Motor neuron (in vitro differentiated cells): ENCODE results near the gene MINDY3. TPM values are rescaled to one million over a fixed set of nuclear protein-coding genes. Genes with fewer than 3 reads are reported as not detected.
A peak's percentile ranks its signal among the peaks of the same experiment; 100 is the strongest.

Experiments used
- ATAC-seq, 8 experiments: fragments of 200-7000 bp; cut with Tn5 transposase; replicated peaks in 6 of 8; 2 replicates each; pipeline ENCODE4 v1.8.0; 2021; ENCODE audit warnings: mild to moderate bottlenecking in 8 of 8, moderate library complexity in 8 of 8
- H3K27ac ChIP-seq, 2 donors: fragments of 250-450 bp; sonication (Bioruptor Pico); 2 replicates each; pipeline ENCODE4 v1.9.0; 2021; ENCODE audit warnings: antibody characterized with exemption in 2 of 2, mild to moderate bottlenecking in 2 of 2, moderate library complexity in 1 of 2
- H3K4me1 ChIP-seq, 2 donors: fragments of 250-450 bp; sonication (Bioruptor Pico); replicated peaks in 1 of 2; 2 replicates each; pipeline ENCODE4 v1.6.1; 2021; ENCODE audit warnings: antibody characterized with exemption in 2 of 2, mild to moderate bottlenecking in 2 of 2, moderate library complexity in 1 of 2
- H3K4me3 ChIP-seq, 5 donors: fragments of 250-450 bp; sonication (Bioruptor Pico); 2 replicates each; pipeline ENCODE4 v1.9.0; 2021; ENCODE audit warnings: antibody characterized with exemption in 5 of 5, mild to moderate bottlenecking in 5 of 5, moderate library complexity in 4 of 5
- WGBS, 10 experiments: fragments of 450-650 bp; shearing (Covaris generic); methylation state at CpG; one replicate each; pipeline ENCODE4 v1.0.0; 2022; 5-methylcytosine and 5-hydroxymethylcytosine counted together
- in situ Hi-C, 9 experiments: fragments of 400-800 bp; cut with MboI; loops; one replicate each; pipeline ENCODE4 v1.15.0; 2021; ENCODE audit warnings: low sequenced_read_pairs in 9 of 9, low pct_unique_long_range_greater_than_20kb in 2 of 9; ENCODE audit not compliant: unreplicated experiment in 9 of 9
- total RNA-seq, 8 experiments: library from RNA; unstranded; fragments of 300-600 nt; gene quantifications; 2 replicates each; pipeline versions ENCODE4 v1.2.3 to v1.2.4, GENCODE V29; 2022

The MINDY3 gene
- total RNA-seq, 8 experiments from 2014 or later = 29.1 to 63.4 (median 44.9) TPM

DNA sequence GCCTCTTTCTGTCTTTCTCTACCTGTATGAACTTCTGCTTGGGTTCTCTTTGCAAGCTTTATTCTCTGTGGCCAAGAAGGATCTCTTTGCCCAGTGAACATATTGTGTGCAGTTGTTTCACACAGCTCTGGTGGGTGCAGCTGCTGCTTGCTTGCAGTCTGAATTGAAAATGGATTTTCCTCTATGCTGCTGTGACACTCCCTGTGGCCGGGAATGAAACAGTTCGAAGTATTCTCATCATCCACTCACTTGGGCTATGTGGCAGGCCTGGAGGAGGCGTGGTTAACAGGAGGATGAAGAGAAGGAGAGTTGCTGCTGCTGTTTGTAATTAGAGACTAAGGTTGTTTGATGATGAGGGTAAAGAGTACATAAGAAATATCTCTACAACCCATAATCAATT lies 112.2 kb downstream of the MINDY3 start:
- peak; percentile 38 to 94 (median 77) for ATAC-seq
- Histone ChIP-seq H3K4me1 (peaks cover 0 to 5% of the 10 kb centered on the region in 2 donors), H3K27ac (no peak overlapping the region), H3K4me3 (no peak overlapping the region)
- WGBS, 10 experiments = 0 to 50% (median 13%) methylated on average over 1 to 3 of the region's 3 CpGs; no CpG with 5 or more reads in 3 of the 10 experiments
- in situ Hi-C loops = no loop called here

DNA sequence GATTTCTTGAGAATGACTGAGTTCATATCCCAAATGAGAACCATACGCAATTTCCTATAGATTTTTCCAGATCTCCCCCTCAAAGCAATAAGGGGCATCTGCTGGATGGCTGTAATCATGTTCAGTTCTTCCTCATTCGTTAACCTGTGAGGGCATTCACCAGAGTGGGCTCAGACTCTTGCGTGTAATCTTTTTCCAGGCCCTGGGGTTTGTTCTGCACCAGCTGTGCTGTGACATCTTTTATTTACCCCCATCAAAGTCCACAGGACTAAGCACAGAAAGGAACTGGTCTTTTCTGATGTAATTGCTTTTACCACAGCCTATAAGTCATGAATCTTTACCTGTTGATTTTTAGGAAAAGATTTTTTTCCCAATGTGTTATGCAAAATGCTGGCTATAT lies 112.7 kb downstream of the MINDY3 start:
- Histone ChIP-seq H3K4me3 (no peak overlapping the region), H3K27ac (no peak overlapping the region), H3K4me1 (peaks cover 0 to 5% of the 10 kb centered on the region in 2 donors)
- 20 to 100% (median 73%) methylated on average over 1 to 3 of the region's 3 CpGs; no CpG with 5 or more reads in 2 of the 10 experiments for WGBS, 10 experiments
- ATAC-seq = peak in 1 of 8 experiments; percentile 57
- in situ Hi-C loops = no loop called here

DNA sequence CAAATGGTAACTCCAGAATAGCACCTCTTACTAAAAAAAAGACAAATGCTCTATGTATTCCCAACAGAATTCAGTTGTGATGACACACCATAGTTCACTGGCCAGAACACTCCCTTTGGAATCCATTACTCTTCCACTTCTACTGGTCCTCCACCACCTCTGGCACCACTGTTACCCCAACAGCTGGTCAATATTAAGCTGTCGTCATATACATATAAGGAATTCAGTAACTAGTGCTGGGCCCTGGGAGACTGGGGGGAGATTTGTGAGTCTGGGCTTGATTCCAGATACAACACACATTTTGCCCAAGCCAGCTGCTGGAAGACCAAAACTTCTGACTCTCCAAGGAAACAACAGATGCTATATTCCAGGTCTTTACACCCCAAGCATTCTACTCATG lies 114.6 kb downstream of the MINDY3 start:
- Histone ChIP-seq H3K4me3 (no peak overlapping the region), H3K27ac (no peak overlapping the region), H3K4me1 (peaks cover 0 to 5% of the 10 kb centered on the region in 2 donors)
- ATAC-seq = peak in 1 of 8 experiments; percentile 16
- in situ Hi-C loops = no loop called here
- 33 to 100% (median 63%) methylated on average over 1 of the region's 1 CpG; no CpG with 5 or more reads in 6 of the 10 experiments for WGBS, 10 experiments

DNA sequence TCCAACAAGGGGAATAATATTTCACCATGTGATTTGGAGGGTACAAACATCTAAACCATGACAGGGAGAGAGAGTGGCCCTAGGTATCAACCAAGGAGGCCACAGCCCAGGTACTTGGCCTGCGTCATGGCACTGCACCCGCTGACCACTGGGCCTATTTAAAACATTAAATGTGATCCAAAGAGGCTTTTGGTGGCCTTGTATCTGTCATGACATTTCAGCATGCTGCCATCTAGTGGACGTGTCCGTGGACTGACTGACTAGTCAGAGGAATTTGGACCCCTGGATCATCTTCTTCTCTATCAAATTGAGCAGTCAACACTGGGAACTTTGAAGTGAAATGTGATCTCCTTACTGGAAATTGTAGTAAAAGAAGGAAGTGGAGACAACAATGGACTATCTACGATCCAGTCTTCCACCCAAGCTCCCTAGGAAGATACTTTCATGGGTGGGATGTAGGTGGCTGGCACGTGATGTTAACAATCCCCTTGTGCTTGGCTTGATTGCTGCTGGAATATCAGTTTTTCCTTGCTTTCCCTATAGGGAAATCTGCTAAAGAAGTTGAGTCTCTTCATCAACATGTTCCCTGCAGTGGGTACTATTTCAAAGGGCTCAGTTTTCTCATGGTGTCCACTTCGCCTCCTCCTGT lies 116.0 kb downstream of the MINDY3 start:
- Histone ChIP-seq H3K27ac (no peak overlapping the region), H3K4me1 (peaks cover 0 to 5% of the 10 kb centered on the region in 2 donors), H3K4me3 (no peak overlapping the region)
- in situ Hi-C loops = no loop called here
- WGBS, 10 experiments = 7 to 53% (median 35%) methylated on average over 2 to 7 of the region's 7 CpGs; no CpG with 5 or more reads in 2 of the 10 experiments
- ATAC-seq = peak in 3 of 8 experiments; percentile 65 to 76 (median 74)

DNA sequence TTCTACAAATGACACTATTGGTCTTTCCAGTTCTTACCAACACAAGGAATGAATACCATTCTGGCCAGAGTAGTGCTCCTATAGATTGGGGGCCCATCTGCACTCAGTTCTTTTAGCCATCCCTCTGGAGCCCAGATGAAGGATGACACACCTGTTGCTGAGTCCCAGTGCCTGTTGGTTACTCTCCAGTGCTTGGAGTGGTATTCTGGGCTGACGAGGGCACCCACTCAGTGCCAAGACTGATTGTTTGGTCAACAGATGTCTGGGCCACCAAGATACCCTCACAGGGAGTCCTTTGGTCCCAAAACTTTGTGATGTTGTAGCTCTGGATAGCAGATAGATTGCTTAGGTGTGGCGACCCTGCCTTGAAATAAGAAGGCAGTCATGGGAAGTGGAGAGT lies 116.9 kb downstream of the MINDY3 start:
- peaks cover 0 to 5% of the 10 kb centered on the region in 2 donors for H3K4me1 ChIP-seq
- in situ Hi-C loops = no loop called here
- ATAC-seq = no peak
- no peak overlapping the region for H3K4me3 ChIP-seq
- H3K27ac ChIP-seq = no peak overlapping the region
- WGBS, 10 experiments = 17 to 83% (median 65%) methylated on average over 1 to 2 of the region's 2 CpGs; no CpG with 5 or more reads in 4 of the 10 experiments

DNA sequence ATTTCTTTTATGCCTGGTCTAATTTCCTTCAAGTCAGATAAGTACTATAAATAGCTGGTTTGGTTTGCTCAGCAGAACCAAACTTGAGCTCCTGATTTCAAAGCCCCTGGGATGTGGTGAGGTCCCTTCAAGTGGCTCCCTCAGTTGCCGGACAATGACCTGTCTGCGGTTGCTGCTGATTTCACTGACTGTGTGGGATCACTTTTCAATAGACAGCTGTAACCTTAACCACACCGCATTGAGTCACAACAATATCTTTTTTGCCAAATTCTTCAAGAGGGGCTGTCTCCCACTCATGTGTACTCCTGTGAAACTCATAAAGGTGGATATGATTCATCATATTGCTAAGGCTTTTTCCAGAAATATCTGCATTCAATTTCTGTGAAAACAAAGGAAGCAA lies 117.5 kb downstream of the MINDY3 start:
- no peak overlapping the region for H3K4me3 ChIP-seq
- WGBS, 10 experiments = 47 to 100% (median 93%) methylated on average over 2 to 3 of the region's 3 CpGs; no CpG with 5 or more reads in 2 of the 10 experiments
- H3K4me1 ChIP-seq = no peaks in the 10 kb centered on the region
- ATAC-seq = no peak
- in situ Hi-C loops = no loop called here
- H3K27ac ChIP-seq = no peak overlapping the region

DNA sequence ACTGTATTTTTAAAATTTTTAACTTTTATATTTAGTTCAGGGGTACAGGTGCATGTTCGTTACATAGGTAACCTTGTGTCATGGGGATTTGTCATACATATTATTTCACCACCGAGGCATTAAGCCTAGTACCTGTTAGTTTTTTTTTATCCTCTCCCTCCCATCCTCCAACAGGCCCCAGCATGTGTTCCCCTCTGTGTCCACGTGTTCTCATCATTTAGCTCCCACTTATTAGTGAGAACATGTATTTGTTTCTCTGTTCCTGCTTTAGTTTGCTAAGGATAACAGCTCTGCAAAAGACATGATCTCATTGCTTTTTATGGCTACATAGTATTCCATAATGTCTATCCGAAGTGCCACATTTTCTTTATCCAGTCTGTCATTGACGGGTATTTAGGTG lies 118.2 kb downstream of the MINDY3 start:
- WGBS, 10 experiments = 19 to 81% (median 54%) methylated on average over 2 to 4 of the region's 5 CpGs
- in situ Hi-C loops = no loop called here
- no peak for ATAC-seq
- Histone ChIP-seq H3K27ac (no peak overlapping the region), H3K4me3 (no peak overlapping the region), H3K4me1 (no peaks in the 10 kb centered on the region)

DNA sequence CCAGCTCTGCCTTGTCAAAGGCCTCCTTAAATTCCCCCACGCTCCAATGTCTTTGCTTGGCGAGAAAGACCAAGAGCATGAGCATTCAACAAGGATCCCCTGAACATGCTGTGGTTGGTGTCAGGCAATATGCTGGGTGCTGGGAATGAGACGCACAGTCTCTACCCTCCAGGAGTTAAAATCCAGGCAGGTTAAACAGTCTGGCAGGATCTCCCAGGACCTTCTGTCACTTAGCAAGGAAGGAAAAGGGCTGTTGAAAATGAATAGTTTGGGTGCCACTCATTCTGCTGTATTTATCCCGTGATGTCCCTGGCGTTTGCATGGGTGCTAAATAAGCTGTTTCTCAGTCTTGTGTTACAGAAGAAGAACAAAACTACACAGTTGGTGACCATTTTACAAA lies 118.7 kb downstream of the MINDY3 start:
- WGBS, 10 experiments = 65 to 93% (median 88%) methylated on average over 2 to 5 of the region's 5 CpGs
- Histone ChIP-seq H3K27ac (no peak overlapping the region), H3K4me1 (no peaks in the 10 kb centered on the region), H3K4me3 (no peak overlapping the region)
- no peak for ATAC-seq
- in situ Hi-C loops = no loop called here

DNA sequence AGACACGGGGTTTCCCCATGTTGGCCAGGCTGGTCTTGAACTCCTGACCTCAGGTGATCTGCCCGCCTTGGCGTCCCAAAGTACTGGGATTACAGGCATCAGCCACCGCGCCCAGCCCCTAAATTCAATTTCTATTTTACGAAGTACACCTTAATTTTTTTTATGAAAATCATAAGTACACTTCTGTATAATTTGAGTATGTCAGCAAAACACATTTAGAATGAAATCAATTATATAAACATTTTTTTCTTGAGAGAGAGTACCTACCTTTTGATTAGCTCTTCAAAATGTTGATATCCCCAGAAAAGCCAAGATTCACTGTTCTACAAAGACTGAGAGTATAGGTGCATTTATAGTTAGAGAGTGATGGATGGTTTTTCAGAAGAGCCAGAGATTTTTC lies 120.0 kb downstream of the MINDY3 start:
- 64 to 100% (median 86%) methylated on average over 2 to 6 of the region's 6 CpGs for WGBS, 10 experiments
- in situ Hi-C loops = no loop called here

DNA sequence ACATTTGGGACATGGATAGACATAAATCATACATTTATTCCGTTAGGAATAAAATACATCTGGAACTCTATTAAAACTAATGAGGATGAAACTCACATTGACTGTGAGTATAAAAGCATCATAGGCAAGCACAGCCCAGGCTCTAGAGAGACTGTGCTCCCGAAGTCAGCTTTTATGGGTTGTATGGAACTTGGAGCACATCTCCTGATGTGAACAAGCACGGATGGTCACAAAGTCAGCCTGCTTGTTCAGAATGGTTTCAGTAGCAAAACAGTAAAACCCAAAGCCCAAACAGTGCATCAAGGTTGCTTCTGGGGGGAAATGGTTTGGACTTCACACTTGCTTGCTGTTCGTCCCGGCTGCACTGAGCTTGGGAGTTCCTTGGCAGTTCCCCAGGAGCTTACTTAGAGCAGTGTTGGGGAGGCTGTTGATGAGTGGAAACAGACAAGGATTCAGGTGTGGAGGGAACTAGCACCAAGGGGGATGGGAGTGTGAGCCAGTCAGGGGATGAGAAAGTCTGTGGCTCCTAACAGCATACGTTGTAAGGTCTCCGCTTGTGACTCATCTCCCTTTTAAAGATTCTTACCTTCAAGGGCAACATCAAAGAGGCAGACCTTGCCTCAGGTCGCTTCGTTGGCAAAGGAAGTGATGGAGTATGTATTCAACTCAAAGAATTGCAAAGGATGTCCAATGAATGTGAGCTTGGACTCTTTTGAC lies 120.9 kb downstream of the MINDY3 start:
- WGBS, 10 experiments = 21 to 90% (median 82%) methylated on average over 1 to 8 of the region's 9 CpGs
- ATAC-seq = no peak
- Histone ChIP-seq H3K4me1 (no peaks in the 10 kb centered on the region), H3K4me3 (no peak overlapping the region), H3K27ac (no peak overlapping the region)
- in situ Hi-C loops = no loop called here

More for the DNA sequence above, 120.0 kb downstream of the MINDY3 start:
- Histone ChIP-seq H3K4me1 (no peaks in the 10 kb centered on the region), H3K27ac (no peak overlapping the region), H3K4me3 (no peak overlapping the region)
- ATAC-seq = no peak

DNA sequence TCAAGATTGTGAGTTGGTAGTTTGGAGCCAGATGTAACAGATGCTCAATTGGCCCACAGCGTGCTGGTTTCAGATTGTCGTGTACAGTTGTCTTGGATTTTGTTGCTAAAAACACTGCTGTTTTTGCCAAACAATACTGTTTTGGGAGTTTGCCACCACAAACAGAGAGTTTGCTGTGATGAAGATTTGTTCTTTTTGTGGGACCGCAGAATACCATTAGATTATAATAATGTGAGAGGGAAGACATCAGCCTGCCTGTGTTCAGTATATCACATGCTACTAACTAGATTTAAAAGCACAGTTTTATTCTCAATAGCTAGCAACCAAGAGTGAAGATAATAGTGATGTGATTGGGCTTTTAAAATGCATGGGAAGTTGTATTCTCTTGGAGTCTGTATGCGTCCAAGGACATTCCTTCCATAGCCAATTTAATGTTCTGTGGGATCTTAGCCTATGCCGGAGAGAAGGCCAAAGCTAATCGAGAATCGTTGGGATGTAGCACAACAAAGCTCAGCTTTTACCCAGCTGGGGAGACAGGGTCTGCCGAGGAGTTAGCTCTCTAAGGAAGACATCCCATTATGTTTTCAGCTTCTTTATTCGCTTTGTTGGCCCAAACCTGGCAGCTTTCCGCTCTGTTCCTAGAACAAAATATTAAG lies 121.9 kb downstream of the MINDY3 start:
- 0 to 100% (median 85%) methylated on average over 1 to 10 of the region's 10 CpGs for WGBS, 10 experiments
- no peak for ATAC-seq
- in situ Hi-C loops = no loop called here
- H3K4me1 ChIP-seq = no peaks in the 10 kb centered on the region
- H3K4me3 ChIP-seq = no peak overlapping the region
- H3K27ac ChIP-seq = no peak overlapping the region

DNA sequence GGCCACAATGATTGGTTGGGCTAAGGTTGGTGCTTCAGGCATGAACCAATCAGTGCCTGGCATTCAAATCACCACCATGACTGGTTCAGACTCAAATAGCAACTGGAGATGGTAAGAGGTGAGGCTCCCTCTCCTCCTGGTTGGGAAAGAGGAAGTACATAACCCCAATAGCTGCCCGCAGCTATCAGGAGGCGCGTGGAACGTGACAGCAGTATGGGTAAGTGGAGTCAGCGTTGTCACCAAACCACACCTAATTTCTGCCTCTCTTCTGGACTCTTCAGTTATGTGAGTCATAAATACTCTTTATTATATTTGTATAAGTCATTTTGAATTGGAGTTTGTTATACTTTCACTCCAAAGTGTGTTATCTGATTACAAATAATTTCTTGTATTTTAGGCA lies 122.7 kb downstream of the MINDY3 start:
- Histone ChIP-seq H3K4me1 (no peaks in the 10 kb centered on the region), H3K27ac (no peak overlapping the region), H3K4me3 (no peak overlapping the region)
- ATAC-seq = peak in 1 of 8 experiments; percentile 69
- WGBS, 10 experiments = 11 to 100% (median 91%) methylated on average over 1 to 5 of the region's 5 CpGs; no CpG with 5 or more reads in 4 of the 10 experiments
- in situ Hi-C loops = no loop called here

DNA sequence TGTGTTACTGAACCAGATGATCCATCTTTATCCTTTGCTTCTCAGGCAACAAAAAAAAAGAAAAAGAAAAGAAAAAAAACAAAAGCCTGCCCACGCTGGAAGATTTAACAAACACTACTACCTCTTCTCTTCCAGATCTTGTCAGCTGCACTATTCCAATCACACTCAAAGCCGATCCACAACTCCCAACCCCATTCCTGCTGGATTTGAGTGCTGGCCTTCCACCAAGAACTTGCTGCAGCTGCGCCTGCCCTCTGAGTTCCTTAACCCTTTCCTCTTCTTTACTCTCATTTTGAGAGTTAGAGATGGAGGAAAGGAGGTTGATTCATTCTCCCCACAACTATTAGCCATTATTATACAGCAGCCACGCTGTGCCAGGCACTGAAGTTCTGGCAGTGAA lies 124.5 kb downstream of the MINDY3 start:
- in situ Hi-C loops = no loop called here
- WGBS, 10 experiments = 0 to 93% (median 48%) methylated on average over 1 to 4 of the region's 4 CpGs; no CpG with 5 or more reads in 2 of the 10 experiments
- no peak overlapping the region for H3K4me3 ChIP-seq
- H3K27ac ChIP-seq = no peak overlapping the region
- ATAC-seq = no peak
- no peaks in the 10 kb centered on the region for H3K4me1 ChIP-seq
